Measurements from ENCODE around the gene INSRR.

Gene INSRR

DNA sequence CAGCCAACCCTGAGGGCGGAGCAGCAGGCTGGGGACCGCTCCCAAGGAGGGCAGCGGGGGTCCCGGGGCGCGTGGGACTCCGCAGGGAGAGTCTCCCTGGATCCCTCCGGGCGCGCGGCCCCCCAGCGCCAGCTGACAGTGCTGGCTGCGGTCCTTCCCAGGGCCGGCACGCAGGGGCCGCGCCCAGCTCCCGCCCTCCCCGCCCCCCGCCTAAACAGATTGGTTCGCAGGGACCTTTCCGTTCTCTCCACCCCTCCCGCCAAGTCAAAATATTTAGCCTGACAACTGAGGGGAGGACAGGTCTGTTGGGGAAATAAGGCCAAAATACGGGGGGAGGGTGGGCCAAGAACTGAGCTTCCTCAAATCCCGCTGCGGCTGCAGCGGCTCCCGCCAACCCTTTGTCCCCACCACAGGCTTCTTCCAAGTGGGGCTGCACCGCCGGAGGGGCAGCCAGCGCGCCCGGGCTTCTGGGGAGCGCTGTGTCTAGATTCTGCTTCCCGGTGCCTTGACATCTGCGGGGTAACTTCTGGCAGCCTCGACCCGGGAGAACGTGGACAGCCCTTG, at the start of gene INSRR:
INSRR (minus strand) TSS at position 159 of the 564 bp plus-strand sequence. CDS start 496 bp downstream, outside the sequence.
- H3K4me3 ChIP-seq (ENCODE audit: low read depth, low read length) = no peak within 1 kb of the TSS
- TF ChIP-seq CTCF (IDR thresholded peaks at IDR 0.05; ENCODE audit: control insufficient read depth, extremely low read depth, insufficient read depth) = no peak
- DNase-seq (ENCODE audit: low read depth) = no peak

- H3K4me3 ChIP-seq (ENCODE audit: low read depth, low read length) = no peak overlapping the region
- TF ChIP-seq CTCF (IDR thresholded peaks at IDR 0.05; ENCODE audit: control insufficient read depth, extremely low read depth, insufficient read depth) = no peak
- DNase-seq (ENCODE audit: low read depth) = no peak
Observed at GRCh38 chr1:156908541-156908940, 49.6 kb upstream of the INSRR start.

DNA sequence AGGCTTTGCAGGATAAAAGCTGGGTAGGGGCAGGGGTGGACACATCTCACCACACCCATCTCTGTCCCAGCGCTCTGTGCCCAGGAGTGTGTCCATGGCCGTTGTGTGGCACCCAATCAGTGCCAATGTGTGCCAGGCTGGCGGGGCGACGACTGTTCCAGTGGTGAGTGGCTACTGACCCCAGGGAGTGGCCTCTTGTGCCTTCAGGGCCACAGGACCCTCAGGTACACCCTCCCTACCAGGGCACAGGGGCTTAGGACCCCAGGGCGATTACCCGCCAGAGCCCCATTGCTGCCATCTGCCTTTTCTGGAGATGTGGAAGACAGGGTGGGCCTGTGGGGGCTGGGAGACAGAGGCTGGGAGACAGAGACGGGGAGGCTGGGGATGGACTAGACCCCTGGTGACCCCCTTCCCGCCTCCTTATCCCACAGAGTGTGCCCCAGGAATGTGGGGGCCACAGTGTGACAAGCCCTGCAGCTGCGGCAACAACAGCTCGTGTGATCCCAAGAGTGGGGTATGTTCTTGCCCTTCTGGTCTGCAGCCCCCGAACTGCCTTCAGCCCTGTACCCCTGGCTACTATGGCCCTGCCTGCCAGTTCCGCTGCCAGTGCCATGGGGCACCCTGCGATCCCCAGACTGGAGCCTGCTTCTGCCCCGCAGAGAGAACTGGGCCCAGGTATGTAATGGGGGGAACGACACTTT, 47.4 kb upstream of the INSRR start:
- no peak for TF ChIP-seq CTCF (IDR thresholded peaks at IDR 0.05; ENCODE audit: control insufficient read depth, extremely low read depth, insufficient read depth)
- no peak overlapping the region for H3K4me3 ChIP-seq (ENCODE audit: low read depth, low read length)
- no peak for DNase-seq (ENCODE audit: low read depth)

DNA sequence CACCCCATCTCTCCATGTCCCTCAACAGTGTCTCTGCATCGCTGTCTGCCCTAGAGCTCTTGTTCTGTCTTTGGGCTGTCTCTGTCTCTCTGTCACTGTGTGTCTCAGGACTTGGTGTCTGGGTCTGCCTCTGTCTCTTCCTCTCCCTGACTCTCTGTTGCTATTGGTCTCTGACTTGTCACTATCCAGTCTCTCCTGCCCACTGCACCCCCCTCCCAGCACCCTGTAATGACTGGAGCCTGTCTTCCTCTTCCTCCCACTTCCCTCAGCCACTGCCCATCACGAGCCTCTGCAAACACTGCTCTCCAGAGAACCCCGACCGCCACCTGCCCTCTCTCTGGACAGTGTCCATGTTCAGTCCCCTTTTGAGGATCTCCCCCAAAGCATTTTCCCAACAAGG, 46.7 kb upstream of the INSRR start:
- no peak overlapping the region for H3K4me3 ChIP-seq (ENCODE audit: low read depth, low read length)
- no peak for TF ChIP-seq CTCF (IDR thresholded peaks at IDR 0.05; ENCODE audit: control insufficient read depth, extremely low read depth, insufficient read depth)

GRCh38 chr1:156905176-156905575, 46.3 kb upstream of the INSRR start:
- DNase-seq (ENCODE audit: low read depth) = no peak

More for the DNA sequence above, 46.7 kb upstream of the INSRR start:
- no peak for DNase-seq (ENCODE audit: low read depth)

DNA sequence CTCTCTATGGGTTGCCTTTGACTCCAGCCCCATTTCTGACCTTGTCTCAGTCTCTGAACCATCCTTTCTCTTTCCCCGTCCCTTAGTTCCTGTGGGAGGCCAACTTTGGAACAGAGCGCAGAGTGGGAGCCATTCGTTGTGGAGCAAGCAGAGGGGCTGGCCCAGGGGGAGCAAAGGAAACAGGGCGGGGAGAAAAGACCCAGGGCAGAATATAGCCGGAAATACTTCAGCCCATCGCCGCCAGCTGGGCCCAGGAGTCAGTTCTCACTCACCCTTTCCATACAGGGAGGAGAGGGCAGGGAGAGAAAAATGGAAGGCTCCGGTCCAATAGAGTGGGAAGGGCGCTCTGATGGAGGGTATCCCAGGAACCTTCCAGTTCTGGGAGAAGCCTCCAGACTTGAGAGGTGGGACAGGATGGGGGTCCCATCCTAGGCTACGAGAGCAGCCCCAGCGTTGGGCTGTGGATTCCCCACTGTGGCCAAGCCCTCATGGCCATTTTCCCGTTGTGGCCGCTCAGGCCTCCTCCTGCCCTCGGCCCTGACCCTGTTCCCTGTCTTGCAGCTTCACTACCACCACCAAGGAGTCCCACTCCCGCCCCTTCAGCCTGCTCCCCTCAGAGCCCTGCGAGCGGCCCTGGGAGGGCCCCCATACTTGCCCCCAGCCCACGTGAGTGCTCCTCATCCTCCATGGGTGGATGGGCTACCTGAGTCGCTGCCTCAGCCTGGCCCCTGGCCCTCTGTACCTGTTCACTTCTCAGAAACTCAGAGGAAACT, 45.5 kb upstream of the INSRR start:
- no peak for DNase-seq (ENCODE audit: low read depth)
- no peak overlapping the region for H3K4me3 ChIP-seq (ENCODE audit: low read depth, low read length)
- no peak for TF ChIP-seq CTCF (IDR thresholded peaks at IDR 0.05; ENCODE audit: control insufficient read depth, extremely low read depth, insufficient read depth)

More at GRCh38 chr1:156905176-156905575, 46.3 kb upstream of the INSRR start:
- no peak overlapping the region for H3K4me3 ChIP-seq (ENCODE audit: low read depth, low read length)
- TF ChIP-seq CTCF (IDR thresholded peaks at IDR 0.05; ENCODE audit: control insufficient read depth, extremely low read depth, insufficient read depth) = no peak

Data from LNCaP clone FGC (cell line).